Epidermal melanocyte (primary cell): ENCODE data around the gene AOPEP.
"Not testable (repeated sequence)": the region's sequence is repeated elsewhere in the genome, so short reads cannot be mapped to it uniquely, and the experiment has no call there.

ENCODE experiments used
- DNase-seq: peaks from one replicate; pipeline ENCODE4 v3.0.0; 2011; ENCODE audit warnings: low spot score; ENCODE audit not compliant: insufficient read length

Gene AOPEP

GRCh38 chr9:94931740-94932139 is 205.2 kb downstream of the AOPEP start:
- DNase-seq, result no peak

DNA sequence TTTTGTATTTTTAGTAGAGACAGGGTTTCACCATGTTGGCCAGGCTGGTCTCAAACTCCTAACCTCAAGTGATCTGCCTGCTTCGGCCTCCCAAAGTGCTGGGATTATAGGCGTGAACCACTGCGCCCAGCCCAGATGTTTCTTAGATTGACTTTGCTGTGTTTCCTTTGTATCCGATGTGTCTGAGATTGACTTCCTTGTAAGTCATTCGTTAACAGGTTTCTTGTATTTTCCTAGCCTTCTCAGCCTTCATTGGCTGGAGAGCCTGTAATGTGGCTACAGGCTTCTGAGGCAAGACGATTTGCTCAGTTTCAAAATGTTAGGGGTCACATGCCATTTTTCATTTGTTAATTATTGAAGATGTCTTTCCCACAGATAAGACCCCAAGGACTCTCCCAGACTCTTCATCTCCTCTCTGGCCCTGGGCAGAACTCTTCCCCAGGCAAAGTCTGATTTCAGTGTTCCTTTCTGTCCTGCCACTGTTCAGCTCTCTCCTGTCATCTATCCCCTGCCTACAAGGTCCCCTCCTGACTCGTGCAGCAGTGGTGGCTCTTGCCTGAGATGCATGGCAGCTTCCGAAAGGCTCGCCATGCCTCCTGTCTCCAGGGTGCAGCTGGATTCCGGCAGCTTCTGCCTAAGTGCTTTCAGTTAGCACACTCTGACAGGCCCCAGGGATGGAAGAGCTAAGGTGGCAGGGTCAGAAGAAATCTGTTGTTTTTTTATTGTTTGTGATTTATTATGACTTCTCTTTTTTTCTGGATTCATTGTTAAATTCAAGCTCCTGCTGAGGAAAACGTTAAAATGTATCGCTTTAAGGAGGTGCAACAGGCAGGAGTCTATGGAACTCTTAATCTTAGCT is 206.4 kb downstream of the AOPEP start:
- no peak for DNase-seq

- no peak for DNase-seq
Measured at GRCh38 chr9:94933511-94933828, 207.0 kb downstream of the AOPEP start.

GRCh38 chr9:94934816-94935328 is 208.4 kb downstream of the AOPEP start:
- no peak for DNase-seq

DNA sequence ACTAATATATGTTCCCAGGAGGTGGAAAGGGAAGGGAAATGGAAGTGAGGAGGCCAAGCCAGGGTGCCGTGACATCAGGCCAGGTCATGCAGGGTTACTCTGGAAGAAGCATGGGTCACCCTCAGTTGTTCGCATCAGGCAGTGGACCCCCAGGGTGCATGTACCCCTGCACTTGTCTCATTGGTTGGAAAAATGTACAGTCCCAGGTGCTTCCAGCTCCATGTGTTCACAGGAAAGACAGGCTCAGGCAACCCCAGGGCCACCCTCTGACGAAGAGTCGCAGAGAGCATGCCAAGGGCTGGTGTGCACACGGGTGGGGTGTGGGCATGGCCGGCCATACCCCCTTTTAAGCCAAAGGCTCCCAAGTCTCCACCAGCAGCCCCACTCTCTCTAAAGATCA is 208.9 kb downstream of the AOPEP start:
- DNase-seq, result no peak

DNA sequence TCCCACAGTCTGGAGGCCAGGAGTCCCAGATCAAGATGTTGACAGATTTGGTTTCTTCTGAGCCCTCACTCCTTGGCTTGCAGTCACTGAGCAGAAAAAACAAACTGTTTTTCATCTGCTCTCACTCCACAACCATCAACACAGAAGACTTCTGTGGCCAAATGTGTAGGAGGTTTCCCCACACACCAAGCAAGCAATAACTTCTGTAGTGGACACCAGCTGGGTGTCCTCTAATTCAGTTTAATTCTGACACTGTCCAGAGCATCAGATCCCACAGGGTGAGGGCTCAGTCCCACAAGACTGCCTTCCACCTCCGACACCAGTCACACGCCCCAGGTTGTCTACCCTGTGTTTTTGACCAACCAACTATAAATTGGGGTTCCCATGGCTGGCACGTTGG is 209.9 kb downstream of the AOPEP start:
- no peak for DNase-seq

DNA sequence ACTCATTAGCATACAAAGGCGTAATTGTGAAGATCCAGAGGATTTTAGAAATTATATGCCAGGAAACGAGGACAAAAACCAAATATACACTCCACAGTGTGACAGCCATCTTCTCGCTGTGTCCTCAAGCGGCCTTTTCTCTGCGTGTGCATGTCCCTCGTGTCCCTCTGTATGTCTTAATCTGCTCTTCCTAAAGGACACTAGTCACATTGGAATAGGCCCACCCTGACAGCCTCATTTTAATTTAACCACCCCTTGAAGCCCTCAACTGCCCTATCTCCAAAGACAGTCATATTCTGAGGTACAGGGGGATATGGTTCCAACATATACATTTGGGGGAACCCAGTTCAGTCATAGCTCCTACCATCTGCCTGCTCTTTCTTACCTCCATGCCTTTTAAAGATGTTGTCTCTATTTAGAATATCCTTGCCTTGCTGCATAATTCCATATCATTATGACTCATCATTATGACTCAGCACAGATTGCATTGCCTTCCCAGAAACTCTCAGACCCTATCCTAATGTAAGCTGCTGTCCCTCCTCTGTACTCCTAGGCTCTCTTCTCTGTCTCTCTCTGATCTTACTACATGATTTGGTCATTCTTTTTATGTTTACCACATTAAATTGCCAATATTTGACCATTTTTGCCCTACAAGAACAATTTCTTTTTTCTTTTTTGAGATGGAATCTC is 210.9 kb downstream of the AOPEP start:
- DNase-seq, result no peak

DNA sequence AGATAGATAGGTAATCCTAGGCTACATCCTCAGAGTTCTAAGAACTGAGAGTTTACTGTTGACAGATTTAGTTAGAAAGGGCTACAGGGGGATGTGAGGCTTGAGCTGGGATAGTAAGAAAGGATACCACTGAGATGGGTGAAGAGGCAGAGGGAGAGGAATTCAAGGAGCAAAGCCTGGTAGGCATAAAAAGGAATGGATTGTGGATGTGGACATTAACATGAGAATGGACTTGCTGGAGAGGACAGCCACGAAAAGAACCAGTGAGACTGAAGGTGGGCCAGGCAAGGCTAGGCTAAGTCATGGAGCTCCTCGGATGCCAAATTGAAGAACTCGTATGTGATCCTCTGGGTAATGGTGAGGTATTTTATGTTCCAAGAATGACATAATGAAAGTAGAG is 211.9 kb downstream of the AOPEP start:
- no peak for DNase-seq

GRCh38 chr9:94940296-94940695 is 213.8 kb downstream of the AOPEP start:
- not testable (repeated sequence) for DNase-seq

DNA sequence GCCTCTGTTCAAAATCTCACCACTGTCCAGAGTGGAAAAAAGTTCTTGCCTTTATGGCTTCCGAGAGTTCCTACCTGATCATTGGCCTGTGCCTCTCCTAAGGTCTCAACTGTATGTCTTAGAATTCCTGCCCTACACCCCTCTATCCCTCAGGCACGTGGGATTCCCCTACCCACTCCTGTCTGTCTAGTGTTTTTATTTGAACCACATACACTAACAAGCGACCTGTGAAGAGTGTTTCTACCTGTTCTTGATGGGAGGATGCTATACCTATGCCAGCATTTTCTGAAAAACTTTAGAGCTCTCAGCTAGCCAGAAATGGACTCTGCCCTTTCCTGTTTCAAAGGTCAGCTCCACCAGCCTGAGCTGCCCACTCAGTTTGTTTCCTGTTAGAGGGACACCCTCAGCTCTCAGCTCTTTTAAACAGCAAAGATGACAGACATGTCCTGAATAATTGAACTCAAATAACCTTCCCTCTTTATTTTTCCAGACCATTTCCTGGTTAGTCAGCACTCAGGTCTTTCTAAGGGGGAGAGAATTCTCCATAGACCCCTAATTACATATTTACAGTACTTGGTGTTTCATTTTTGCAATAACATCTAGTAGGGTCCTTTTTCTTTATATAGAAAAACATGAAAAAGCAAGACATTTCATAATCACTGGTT is 214.8 kb downstream of the AOPEP start:
- no peak for DNase-seq

GRCh38 chr9:94944626-94945025 is 218.1 kb downstream of the AOPEP start:
- no peak for DNase-seq

DNA sequence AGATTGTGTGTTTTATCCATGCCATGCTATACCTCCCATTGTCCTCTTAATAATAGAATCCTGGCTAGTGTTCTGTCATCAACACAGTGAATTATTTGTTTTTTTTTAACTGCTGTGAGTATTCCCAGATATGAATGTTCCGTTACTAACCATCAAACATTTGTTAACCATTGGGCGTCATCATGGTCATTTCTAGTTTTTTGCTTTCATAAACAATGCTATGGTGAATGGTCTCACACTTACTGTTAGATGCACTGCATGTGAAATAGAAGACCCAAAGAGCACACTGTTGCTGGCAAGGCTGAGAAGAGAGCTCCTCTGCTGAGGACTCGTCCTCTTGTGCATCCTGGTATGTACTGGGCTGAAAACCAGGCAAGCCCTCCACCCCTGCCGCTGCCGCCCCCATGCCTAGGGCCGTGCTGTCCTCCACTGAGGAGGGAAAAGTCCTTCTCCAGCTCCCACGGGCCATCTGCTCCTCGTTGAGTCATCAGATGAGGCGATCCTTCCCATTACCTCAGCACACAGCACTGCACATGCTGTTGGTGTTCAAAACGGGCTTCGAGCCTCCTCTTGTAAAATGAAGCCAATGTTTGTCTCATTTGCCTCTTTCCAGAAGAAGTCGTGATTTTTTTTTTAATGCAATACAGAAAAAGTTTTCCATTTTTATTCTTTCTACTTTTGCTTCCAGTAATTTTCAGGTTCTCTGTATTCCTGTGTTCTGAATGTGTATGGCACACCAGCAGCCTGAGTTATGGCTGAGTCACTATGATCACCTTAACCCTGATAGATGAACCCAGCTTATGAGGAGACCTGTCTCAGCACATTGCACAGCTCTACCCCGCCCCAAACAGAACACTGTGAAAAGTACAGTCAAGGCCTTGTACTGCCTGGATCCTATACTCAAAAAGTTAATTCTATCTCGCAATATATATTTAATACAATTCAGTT is 219.0 kb downstream of the AOPEP start:
- no peak for DNase-seq

DNA sequence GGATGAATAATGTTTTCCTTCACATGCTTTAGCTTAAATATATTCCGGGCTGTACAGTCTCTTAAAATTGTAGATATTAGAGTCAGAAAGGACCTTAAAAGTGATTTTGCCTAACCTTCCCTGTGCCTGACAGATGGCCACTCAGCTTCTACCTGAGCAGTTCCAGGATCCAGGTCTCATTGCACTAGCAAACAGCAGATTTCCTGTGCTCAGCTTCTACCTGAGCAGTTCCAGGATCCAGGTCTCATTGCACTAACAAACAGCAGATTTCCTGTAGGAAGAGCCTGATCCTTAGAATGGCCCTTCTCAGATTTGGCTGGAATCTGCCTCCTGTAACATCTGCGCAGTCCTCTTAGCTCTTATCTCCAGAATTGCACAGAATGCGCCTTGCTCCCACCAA is 219.8 kb downstream of the AOPEP start:
- DNase-seq, result no peak

DNA sequence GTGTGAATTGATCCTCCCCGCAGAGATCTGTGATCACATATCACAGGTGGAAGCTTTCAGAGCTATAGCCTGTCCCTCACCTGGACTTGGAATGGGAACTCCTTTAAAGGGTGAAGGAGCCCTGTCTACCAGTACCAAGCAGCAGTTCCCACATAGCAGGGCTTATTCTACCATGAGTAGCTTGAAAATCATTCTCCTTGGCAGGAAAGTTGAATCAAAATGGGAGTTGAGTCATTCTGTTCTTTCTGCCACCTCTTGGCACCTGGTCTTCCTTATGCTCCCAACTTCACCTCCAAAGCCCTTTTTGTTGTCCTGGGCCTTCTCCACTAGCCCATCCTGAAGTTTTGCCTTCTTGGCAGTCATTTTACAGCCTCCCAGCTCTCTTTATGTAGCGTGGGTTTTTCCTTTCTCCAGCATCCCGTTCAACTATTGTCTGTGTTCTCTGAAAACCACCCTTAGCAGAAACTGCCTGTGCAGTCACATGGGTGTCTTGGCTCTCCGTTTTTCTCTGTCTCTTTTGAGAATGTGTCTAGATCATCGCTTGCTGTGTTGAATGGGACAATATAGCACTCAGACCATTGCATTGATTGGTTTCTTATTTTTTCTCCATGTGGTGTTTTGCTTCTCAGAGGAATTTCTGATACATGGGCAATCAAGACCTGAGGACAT is 222.2 kb downstream of the AOPEP start:
- no peak for DNase-seq

DNA sequence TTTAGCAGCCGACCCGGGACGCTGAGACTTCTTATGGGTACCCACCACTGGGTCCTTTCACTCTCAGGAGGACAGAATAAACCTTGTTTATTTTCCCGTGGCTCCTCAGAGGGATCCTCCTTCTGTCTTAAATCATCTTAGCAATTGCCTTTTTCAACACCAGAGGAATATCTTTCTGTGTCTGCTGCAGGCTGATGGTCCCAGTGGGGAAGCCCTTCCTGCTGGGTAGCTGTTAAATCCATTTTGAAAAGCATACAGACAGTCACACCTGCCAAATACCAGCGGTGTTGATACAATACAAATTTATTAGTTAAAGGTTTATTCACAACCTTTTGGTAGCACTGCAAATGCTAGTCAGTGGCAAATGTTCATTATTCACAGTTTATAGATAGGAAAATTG is 222.9 kb downstream of the AOPEP start:
- DNase-seq, result no peak

GRCh38 chr9:94950040-94950578 is 223.6 kb downstream of the AOPEP start:
- no peak for DNase-seq

- no peak for DNase-seq
Measured at GRCh38 chr9:94950579-94951323, 224.3 kb downstream of the AOPEP start.

DNA sequence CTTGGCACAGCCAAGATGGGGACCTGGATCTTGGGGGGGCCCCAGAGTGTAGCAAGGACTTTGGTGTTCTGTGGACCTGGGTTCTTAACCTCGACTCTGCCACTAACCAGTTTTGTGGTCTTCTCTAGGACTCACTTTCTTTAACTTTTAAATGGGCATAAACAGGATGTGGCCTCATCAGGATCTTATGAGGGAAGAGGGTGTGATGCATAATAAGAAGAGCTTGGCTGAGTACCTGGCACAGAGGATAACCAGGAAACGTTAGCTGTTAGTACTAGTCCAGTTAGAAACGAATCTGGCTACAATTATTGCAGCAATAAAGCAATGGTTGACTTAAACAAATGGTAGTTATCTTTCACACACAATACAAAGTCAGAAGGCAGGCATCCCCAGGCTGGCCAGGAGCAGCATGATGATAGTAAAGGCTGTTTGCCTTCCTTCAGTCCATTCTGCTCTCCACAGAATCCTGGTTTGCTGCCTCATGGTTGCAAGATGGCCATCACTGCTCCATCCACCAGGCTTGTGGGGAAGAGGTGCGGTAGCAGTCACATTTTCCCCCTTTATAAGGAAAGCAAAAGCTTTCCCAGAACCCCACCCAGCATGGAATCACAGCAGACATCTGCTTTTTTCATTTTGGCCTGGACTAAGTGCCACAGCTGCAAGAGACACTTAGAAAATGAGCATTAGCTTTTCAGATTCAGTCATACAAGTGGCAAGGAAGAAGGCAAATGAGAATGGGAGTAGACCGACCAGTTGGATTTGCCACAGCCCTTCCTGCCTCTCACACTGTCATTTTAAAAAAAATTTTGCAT is 225.0 kb downstream of the AOPEP start:
- DNase-seq, result no peak
